Measurements from ENCODE around the gene GALNTL6.

DNA sequence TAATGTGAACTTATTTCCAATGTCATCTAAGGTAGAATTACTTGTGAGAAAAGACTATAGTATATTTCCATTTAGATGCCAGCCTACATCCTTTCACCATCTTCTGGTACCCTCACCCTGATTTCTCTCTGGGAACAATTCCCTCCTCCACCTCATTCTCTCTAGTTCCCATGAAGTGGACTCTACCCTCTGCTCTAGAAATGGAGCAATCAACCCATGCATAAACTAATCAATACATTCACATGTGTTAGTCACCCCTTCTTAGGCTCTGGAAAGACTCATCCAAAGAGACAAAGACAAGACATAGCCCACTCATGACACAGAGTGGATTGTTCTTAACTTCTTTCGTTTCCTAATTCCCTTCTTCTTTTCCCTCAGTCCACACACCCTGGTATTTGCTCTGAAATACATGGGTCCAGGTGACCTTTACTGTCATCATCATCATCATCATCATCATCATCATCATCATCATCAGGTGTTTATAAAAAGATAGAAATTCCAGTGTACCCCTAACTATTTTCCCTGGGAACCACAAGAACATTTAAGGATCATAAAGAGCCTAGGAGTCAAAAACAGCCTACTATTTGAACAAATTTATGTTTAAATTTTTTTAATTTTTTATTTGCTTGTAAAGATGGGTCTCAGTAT is 1056.5 kb downstream of the GALNTL6 start:
- TF ChIP-seq POLR2A (IDR thresholded peaks at IDR 0.05; ENCODE audit: low read depth, low read length) = no peak
- no peak for TF ChIP-seq TAF1 (IDR thresholded peaks at IDR 0.05; ENCODE audit: low read depth, low read length)
- TF ChIP-seq POLR2AphosphoS5 (IDR thresholded peaks at IDR 0.05; ENCODE audit: low read depth, low read length) = no peak
